ENCODE measurements around the gene CMSS1. TPM values are rescaled to one million over a fixed set of nuclear protein-coding genes. Genes with fewer than 3 reads are reported as not detected.

Gene CMSS1
- total and polyA plus RNA-seq, 4 donors = 3.8 to 19.5 (median 7.5) TPM

DNA sequence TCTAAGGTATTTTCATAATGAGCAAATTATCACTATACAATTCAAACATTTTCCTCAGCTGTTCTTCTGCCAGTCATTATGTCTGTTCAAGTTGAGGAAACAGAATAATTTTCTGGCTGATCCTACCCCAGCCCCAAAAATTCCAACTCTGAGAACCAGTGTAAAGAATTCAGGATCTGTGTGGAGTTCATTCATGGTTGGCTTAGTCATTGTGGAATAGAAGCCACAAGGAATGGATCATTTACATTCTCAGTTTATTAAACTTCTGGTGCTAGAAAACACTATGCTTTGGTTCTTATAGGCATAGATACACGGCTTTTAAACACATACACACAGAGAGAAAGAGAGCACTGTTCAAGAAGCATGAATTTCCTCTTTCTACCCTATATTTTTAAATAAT lies 134.6 kb downstream of the CMSS1 start:
- Histone ChIP-seq H3K9me3 (ENCODE audit: control insufficient read depth in 4 of 4, low read length in 3 of 4) (no peaks in the 10 kb centered on the region), H3K36me3 (ENCODE audit: control insufficient read depth in 4 of 4, insufficient read depth in 3 of 4, low read depth in 1 of 4, low read length in 3 of 4) (no peaks in the 10 kb centered on the region), H3K27me3 (ENCODE audit: control insufficient read depth in 4 of 4, insufficient read depth in 4 of 4, low read length in 3 of 4) (no peaks in the 10 kb centered on the region), H3K27ac (ENCODE audit: low read depth in 1 of 2, low read length in 2 of 2) (no peak overlapping the region), H3K9ac (ENCODE audit: low read depth in 1 of 2, low read length in 2 of 2) (no peak overlapping the region), H3K4me3 (ENCODE audit: low read depth in 1 of 3, low read length in 3 of 3) (no peak overlapping the region), H3K4me1 (ENCODE audit: control insufficient read depth in 4 of 4, insufficient read depth in 4 of 4, low read length in 3 of 4) (peaks cover 2 to 22% (median 13%) of the 10 kb centered on the region in 4 donors)
- DNase-seq (ENCODE audit: low spot score) = no peak
- 97% methylated on average over 1 of the region's 1 CpG for WGBS
- no peak for TF ChIP-seq NR2F2 (IDR thresholded peaks at IDR 0.05)
- TF ChIP-seq HNF4A (conservative IDR thresholded peaks at IDR 0.05) = no peak
- no peak for TF ChIP-seq YY1 (IDR thresholded peaks at IDR 0.05)
- no peak for TF ChIP-seq GABPA (IDR thresholded peaks at IDR 0.05 in 1 of 2, conservative IDR thresholded peaks at IDR 0.05 in 1 of 2)
- no peak for TF ChIP-seq SP1 (IDR thresholded peaks at IDR 0.05)
- TF ChIP-seq ZBTB33 (IDR thresholded peaks at IDR 0.05) = no peak
- TF ChIP-seq, protein P1, sequence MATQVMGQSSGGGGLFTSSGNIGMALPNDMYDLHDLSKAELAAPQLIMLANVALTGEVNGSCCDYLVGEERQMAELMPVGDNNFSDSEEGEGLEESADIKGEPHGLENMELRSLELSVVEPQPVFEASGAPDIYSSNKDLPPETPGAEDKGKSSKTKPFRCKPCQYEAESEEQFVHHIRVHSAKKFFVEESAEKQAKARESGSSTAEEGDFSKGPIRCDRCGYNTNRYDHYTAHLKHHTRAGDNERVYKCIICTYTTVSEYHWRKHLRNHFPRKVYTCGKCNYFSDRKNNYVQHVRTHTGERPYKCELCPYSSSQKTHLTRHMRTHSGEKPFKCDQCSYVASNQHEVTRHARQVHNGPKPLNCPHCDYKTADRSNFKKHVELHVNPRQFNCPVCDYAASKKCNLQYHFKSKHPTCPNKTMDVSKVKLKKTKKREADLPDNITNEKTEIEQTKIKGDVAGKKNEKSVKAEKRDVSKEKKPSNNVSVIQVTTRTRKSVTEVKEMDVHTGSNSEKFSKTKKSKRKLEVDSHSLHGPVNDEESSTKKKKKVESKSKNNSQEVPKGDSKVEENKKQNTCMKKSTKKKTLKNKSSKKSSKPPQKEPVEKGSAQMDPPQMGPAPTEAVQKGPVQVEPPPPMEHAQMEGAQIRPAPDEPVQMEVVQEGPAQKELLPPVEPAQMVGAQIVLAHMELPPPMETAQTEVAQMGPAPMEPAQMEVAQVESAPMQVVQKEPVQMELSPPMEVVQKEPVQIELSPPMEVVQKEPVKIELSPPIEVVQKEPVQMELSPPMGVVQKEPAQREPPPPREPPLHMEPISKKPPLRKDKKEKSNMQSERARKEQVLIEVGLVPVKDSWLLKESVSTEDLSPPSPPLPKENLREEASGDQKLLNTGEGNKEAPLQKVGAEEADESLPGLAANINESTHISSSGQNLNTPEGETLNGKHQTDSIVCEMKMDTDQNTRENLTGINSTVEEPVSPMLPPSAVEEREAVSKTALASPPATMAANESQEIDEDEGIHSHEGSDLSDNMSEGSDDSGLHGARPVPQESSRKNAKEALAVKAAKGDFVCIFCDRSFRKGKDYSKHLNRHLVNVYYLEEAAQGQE (IDR thresholded peaks at IDR 0.05) = no peak
- TF ChIP-seq, protein P2, sequence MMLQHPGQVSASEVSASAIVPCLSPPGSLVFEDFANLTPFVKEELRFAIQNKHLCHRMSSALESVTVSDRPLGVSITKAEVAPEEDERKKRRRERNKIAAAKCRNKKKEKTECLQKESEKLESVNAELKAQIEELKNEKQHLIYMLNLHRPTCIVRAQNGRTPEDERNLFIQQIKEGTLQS (IDR thresholded peaks at IDR 0.05) = no peak
- no peak for TF ChIP-seq RAD21 (IDR thresholded peaks at IDR 0.05)
- TF ChIP-seq EGR1 (IDR thresholded peaks at IDR 0.05; ENCODE audit: low read depth in 2 of 2) = no peak
- TF ChIP-seq RXRA (IDR thresholded peaks at IDR 0.05) = no peak
- TF ChIP-seq TAF1 (conservative IDR thresholded peaks at IDR 0.05) = no peak
- TF ChIP-seq, protein P3, sequence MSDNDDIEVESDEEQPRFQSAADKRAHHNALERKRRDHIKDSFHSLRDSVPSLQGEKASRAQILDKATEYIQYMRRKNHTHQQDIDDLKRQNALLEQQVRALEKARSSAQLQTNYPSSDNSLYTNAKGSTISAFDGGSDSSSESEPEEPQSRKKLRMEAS (IDR thresholded peaks at IDR 0.05) = no peak
- no peak for TF ChIP-seq FOXA1 (IDR thresholded peaks at IDR 0.05)
- TF ChIP-seq CTCF (IDR thresholded peaks at IDR 0.05; ENCODE audit: low read depth, low read length, missing input control) = no peak
- no peak for TF ChIP-seq JUND (IDR thresholded peaks at IDR 0.05)

GRCh38 chr3:99953596-99953995 lies 135.9 kb downstream of the CMSS1 start:
- no peaks in the 10 kb centered on the region for H3K27me3 ChIP-seq (ENCODE audit: control insufficient read depth in 4 of 4, insufficient read depth in 4 of 4, low read length in 3 of 4)
- no peak overlapping the region for H3K4me3 ChIP-seq (ENCODE audit: low read depth in 1 of 3, low read length in 3 of 3)
- no peaks in the 10 kb centered on the region for H3K9me3 ChIP-seq (ENCODE audit: control insufficient read depth in 4 of 4, low read length in 3 of 4)
- H3K36me3 ChIP-seq (ENCODE audit: control insufficient read depth in 4 of 4, insufficient read depth in 3 of 4, low read depth in 1 of 4, low read length in 3 of 4) = no peaks in the 10 kb centered on the region
- no peak overlapping the region for H3K27ac ChIP-seq (ENCODE audit: low read depth in 1 of 2, low read length in 2 of 2)
- H3K9ac ChIP-seq (ENCODE audit: low read depth in 1 of 2, low read length in 2 of 2) = no peak overlapping the region
- peaks cover 2 to 22% (median 13%) of the 10 kb centered on the region in 4 donors for H3K4me1 ChIP-seq (ENCODE audit: control insufficient read depth in 4 of 4, insufficient read depth in 4 of 4, low read length in 3 of 4)
- DNase-seq (ENCODE audit: low spot score) = no peak
- no peak for TF ChIP-seq CTCF (IDR thresholded peaks at IDR 0.05; ENCODE audit: low read depth, low read length, missing input control)
- no peak for TF ChIP-seq FOXA1 (IDR thresholded peaks at IDR 0.05)
- TF ChIP-seq ZBTB33 (IDR thresholded peaks at IDR 0.05) = no peak
- TF ChIP-seq, protein P1 (IDR thresholded peaks at IDR 0.05) = no peak
